GM12878 (cell line): ENCODE results near the gene RXFP4. TPM values are rescaled to one million over a fixed set of nuclear protein-coding genes. Genes with fewer than 3 reads are reported as not detected.

Source experiments
- ATAC-seq: fragments of 200-7000 bp; cut with Tn5 transposase; 3 replicates; pipeline ENCODE4 v1.9.1; 2020; ENCODE audit warnings: mild to moderate bottlenecking, moderate library complexity
- BruUV-seq: library from RNA; stranded (reverse); fragments of 400-500 nt; replicated peaks from 2 replicates; lab custom pipeline; 2021; lab: Mats Ljungman, UMichigan
- CTCF ChIA-PET: fragments of 300-600 bp; sonication (Branson Sonifier 250); formaldehyde crosslinking; extraction: SDS; loops from one replicate; lab custom pipeline; 2021; ENCODE audit warnings: inconsistent platforms; lab: Yijun Ruan, JAX
- POLR2A ChIA-PET: fragments of 350-600 bp; formaldehyde crosslinking; extraction: SDS; loops from one replicate; lab custom pipeline; 2021; ENCODE audit warnings: inconsistent platforms; lab: Charles Lee
- RAD21 ChIA-PET: fragments of 300-600 bp; sonication (Branson Sonifier 250); formaldehyde crosslinking; loops from one replicate; lab custom pipeline; 2023; ENCODE audit warnings: antibody characterized with exemption; ENCODE audit not compliant: unreplicated experiment; lab: Charles Lee
- SMC1A ChIA-PET: fragments of 300-600 bp; sonication (Branson Sonifier 250); formaldehyde crosslinking; loops from one replicate; lab custom pipeline; 2023; ENCODE audit not compliant: unreplicated experiment, uncharacterized antibody; lab: Charles Lee
- DNase-seq: peaks from one replicate; pipeline ENCODE4 v3.0.0-alpha.2; 2011; ENCODE audit warnings: low read depth, low spot score
- FAIRE-seq: peaks from 3 replicates; lab custom pipeline; 2011; peaks lifted over from hg19 to GRCh38; lab: Jason Lieb, UNC
- H2AFZ ChIP-seq: 2 replicates; pipeline ENCODE4 v1.6.0; 2011; ENCODE audit warnings: low read depth, low read length, control low read depth; ENCODE audit not compliant: control insufficient read depth
- H3K27ac ChIP-seq: 2 replicates; pipeline ENCODE4 v1.5.1; 2011; ENCODE audit warnings: control low read depth; ENCODE audit not compliant: control insufficient read depth, insufficient read depth
- H3K27me3 ChIP-seq, 2 experiments: replicated peaks in 1 of 2; 2 replicates each; pipeline versions ENCODE4 v1.6.0 to v1.6.1; 2011; ENCODE audit warnings: low read length in 1 of 2; ENCODE audit not compliant: control insufficient read depth in 2 of 2, insufficient read depth in 2 of 2
- H3K36me3 ChIP-seq, 2 experiments: 2 replicates each; pipeline ENCODE4 v1.5.1; 2011; ENCODE audit warnings: low read length in 1 of 2; ENCODE audit not compliant: control insufficient read depth in 2 of 2, insufficient read depth in 2 of 2
- H3K4me1 ChIP-seq: 2 replicates; pipeline ENCODE4 v1.6.1; 2011; ENCODE audit warnings: mild to moderate bottlenecking, low read length, moderate library complexity, mixed read lengths; ENCODE audit not compliant: control insufficient read depth, insufficient read depth
- H3K4me2 ChIP-seq: 2 replicates; pipeline ENCODE4 v1.6.0; 2011; ENCODE audit warnings: control low read depth; ENCODE audit not compliant: control insufficient read depth, insufficient read depth
- H3K4me3 ChIP-seq: fragments of 200-600 bp; sonication (generic); 2 replicates; pipeline ENCODE4 v1.5.1; 2016
- H3K79me2 ChIP-seq: 2 replicates; pipeline ENCODE4 v1.6.0; 2011; ENCODE audit warnings: low read length; ENCODE audit not compliant: control insufficient read depth, insufficient read depth
- H3K9ac ChIP-seq: 2 replicates; pipeline ENCODE4 v1.8.0; 2011; ENCODE audit warnings: low read length, control low read depth, mixed read lengths; ENCODE audit not compliant: control insufficient read depth, insufficient read depth
- H3K9me3 ChIP-seq: replicated peaks from 3 replicates; pipeline ENCODE4 v1.5.1; 2011; ENCODE audit warnings: mild to moderate bottlenecking, low read length; ENCODE audit not compliant: control insufficient read depth, insufficient read depth
- H4K20me1 ChIP-seq: 2 replicates; pipeline ENCODE4 v1.6.0; 2011; ENCODE audit not compliant: control insufficient read depth, insufficient read depth
- ATF7 ChIP-seq: fragments of 450-650 bp; IDR thresholded peaks from 2 replicates; pipeline ENCODE4 v1.6.1; 2016; ENCODE audit warnings: low read depth, mild to moderate bottlenecking
- BRCA1 ChIP-seq: IDR thresholded peaks from 2 replicates; pipeline ENCODE4 v1.6.1; 2011; ENCODE audit warnings: low read depth, low read length, improper control_type of control experiment
- CTCF ChIP-seq, 3 experiments: IDR thresholded peaks in 2 of 3; conservative IDR thresholded peaks in 1 of 3; 2 replicates each; pipeline ENCODE4 v1.5.1; 2011; ENCODE audit warnings: low read depth in 3 of 3, low read length in 3 of 3, mild to moderate bottlenecking in 3 of 3, control low read depth in 2 of 3, moderate library complexity in 2 of 3, inconsistent platforms in 1 of 3, mixed read lengths in 1 of 3; ENCODE audit not compliant: control insufficient read depth in 2 of 3, insufficient read depth in 1 of 3; ENCODE audit errors: extremely low read depth in 1 of 3
- CUX1 ChIP-seq: IDR thresholded peaks from 2 replicates; pipeline ENCODE4 v1.6.1; 2012; ENCODE audit warnings: improper control_type of control experiment, low read depth, low read length; ENCODE audit not compliant: insufficient replicate concordance
- ELK1 ChIP-seq: IDR thresholded peaks from 2 replicates; pipeline ENCODE4 v1.6.1; 2012; ENCODE audit warnings: low read depth, low read length, improper control_type of control experiment
- GABPA ChIP-seq: IDR thresholded peaks from 2 replicates; pipeline ENCODE4 v1.6.1; 2014; ENCODE audit warnings: antibody characterized with exemption, low read depth, mild to moderate bottlenecking, inconsistent platforms
- HSF1 ChIP-seq: fragments of 150-350 bp; IDR thresholded peaks from 2 replicates; pipeline ENCODE4 v1.6.1; 2014; ENCODE audit warnings: mild to moderate bottlenecking, low read depth, low read length
- IKZF1 ChIP-seq: fragments of 450-650 bp; conservative IDR thresholded peaks from 2 replicates; pipeline ENCODE4 v1.6.1; 2017; ENCODE audit warnings: antibody characterized with exemption, mild to moderate bottlenecking
- IKZF2 ChIP-seq, 2 experiments: fragments of 450-650 bp; IDR thresholded peaks; 2 replicates each; pipeline ENCODE4 v1.6.1; 2017; ENCODE audit warnings: mild to moderate bottlenecking in 2 of 2, moderate library complexity in 2 of 2
- PAX5 ChIP-seq: IDR thresholded peaks from 2 replicates; pipeline ENCODE4 v1.6.1; 2011; ENCODE audit warnings: low read depth, low read length, borderline replicate concordance
- SMARCA5 ChIP-seq: fragments of 450-650 bp; IDR thresholded peaks from 2 replicates; pipeline ENCODE4 v1.6.1; 2017; ENCODE audit warnings: mild to moderate bottlenecking
- ZNF274 ChIP-seq: IDR thresholded peaks from one replicate; pipeline ENCODE4 v1.8.0; 2011; ENCODE audit not compliant: insufficient read length, insufficient read depth
- WGBS: methylation state at CpG from one replicate; pipeline ENCODE4 v1.1.6; 2016; ENCODE audit warnings: low lambda C conversion rate; ENCODE audit not compliant: insufficient replicate concordance, insufficient coverage; ENCODE audit errors: missing lambda C conversion rate; 5-methylcytosine and 5-hydroxymethylcytosine counted together
- in situ Hi-C: fragments of 300-500 bp; cut with MboI; formaldehyde crosslinking; loops from 9 replicates; pipeline ENCODE4 v1.14.3; 2018; ENCODE audit warnings: mixed read lengths
- intact Hi-C: fragments of 100-400 bp; cut with micrococcal nuclease; formaldehyde crosslinking; loops from one replicate; pipeline ENCODE4 v1.14.2; 2022; ENCODE audit not compliant: unreplicated experiment
- polyA plus RNA-seq, 11 experiments: library from polyadenylated mRNA; depleted of rRNA in 4 of 11; unstranded in 6 of 11; stranded (reverse) in 5 of 11; fragments of >200 nt; fragmentation: Nextera tagmentation in 4 of 11; fragmentation: Illumina TruSeq in 1 of 11; extraction: Ambion mirVana in 4 of 11; extraction: Trizol in 1 of 11; gene quantifications; 1 replicate in 1 of 11; 2 replicates in 10 of 11; pipeline versions ENCODE4 v1.2.1 to v1.2.3, GENCODE V29; 2011 to 2016; ENCODE audit warnings: inconsistent platforms in 2 of 11, missing spikeins in 2 of 11, low read depth in 1 of 11
- total RNA-seq, 4 experiments: library from RNA; depleted of rRNA in 3 of 4; stranded (reverse); fragments of >200 nt in 3 of 4; fragmentation: Illumina TruSeq in 1 of 4; extraction: Trizol in 1 of 4; gene quantifications; 2 replicates each; pipeline versions ENCODE4 v1.2.1 to v1.2.3, GENCODE V29; 2013 to 2021

The RXFP4 gene
- total and polyA plus RNA-seq, 10 of the 15 experiments (the other 5 are each of a cell fraction or from before 2014, with no cell fraction given), result 0.10 to 0.40 (median 0.39) TPM; not detected in 7

- ChIA-PET SMC1A (interaction anchor here (0.6 to 5.7 kb wide), 32 partner anchors 10 to 344 kb away, joined by 3 to 229 read pairs (median 4); partner anchors contain the start of genes ARHGEF2, SMG5, SSR2 and SYT11), POLR2A (interaction anchor here (0.5 to 10.8 kb wide), 11 partner anchors 8 to 130 kb away, joined by 3 to 273 read pairs (median 4); partner anchors contain the start of gene ARHGEF2), RAD21 (interaction anchor here (0.6 to 6.3 kb wide), 30 partner anchors 8 to 218 kb away, joined by 3 to 214 read pairs (median 5); partner anchors contain the start of genes ARHGEF2, GON4L, LAMTOR2 and RAB25), CTCF (interaction anchor here (0.6 to 5.7 kb wide), 27 partner anchors 8 to 345 kb away, joined by 3 to 227 read pairs (median 6); partner anchors contain the start of genes ARHGEF2, SMG5, SSR2 and UBQLN4)
- H4K20me1 ChIP-seq, result no peaks in the 10 kb centered on the region
- H3K4me2 ChIP-seq, result no peak overlapping the region
- ATAC-seq (peak; percentile 35), FAIRE-seq (peak; percentile 94), DNase-seq (peak; percentile 50)
- peak overlapping the region; percentile 6; the same call in 1 of the 2 replicates for H2AFZ ChIP-seq
- H3K27me3 ChIP-seq, result no peaks in the 10 kb centered on the region
- no peak overlapping the region for H3K4me3 ChIP-seq
- H3K4me1 ChIP-seq, result peaks cover 32% of the 10 kb centered on the region
- no peaks in the 10 kb centered on the region for H3K9me3 ChIP-seq
- H3K79me2 ChIP-seq, result peaks cover 14% of the 10 kb centered on the region
- no TSS peak for BruUV-seq
- H3K36me3 ChIP-seq, result no peaks in the 10 kb centered on the region
- intact Hi-C loops (loop anchor here (1.0 to 2.0 kb wide), 4 partner anchors 41 to 129 kb away; partner anchors contain the start of genes ARHGEF2 and LAMTOR2), in situ Hi-C loops (loop anchor here (5.0 kb wide), 1 partner anchor 54 kb away; no protein-coding TSS in a partner anchor)
- H3K27ac ChIP-seq, result no peak overlapping the region
- no peak overlapping the region for H3K9ac ChIP-seq
- 5% methylated on average over 1 of the region's 1 CpG for WGBS
- no peak for TF ChIP-seq CUX1
- TF ChIP-seq GABPA, result no peak
- no peak for TF ChIP-seq BRCA1
- peak; percentile 65 to 69 for TF ChIP-seq IKZF2 (IDR thresholded peaks at IDR 0.05)
- no peak for TF ChIP-seq ELK1
- peak; percentile 54; the same call in 1 of the 2 replicates for TF ChIP-seq SMARCA5
- peak; percentile 76 to 88 (median 82) for TF ChIP-seq CTCF (IDR thresholded peaks at IDR 0.05 in 2 of 3, conservative IDR thresholded peaks at IDR 0.05 in 1 of 3; ENCODE audit: control insufficient read depth in 2 of 3, extremely low read depth in 1 of 3, insufficient read depth in 1 of 3, low read depth in 3 of 3, low read length in 3 of 3)
- TF ChIP-seq HSF1, result no peak
- TF ChIP-seq ATF7, result peak; percentile 65; the same call in 1 of the 2 replicates
- no peak for TF ChIP-seq PAX5
- TF ChIP-seq ZNF274, result no peak
- TF ChIP-seq IKZF1, result peak; percentile 49; the same call in 1 of the 2 replicates
Measured at GRCh38 chr1:155938220-155938627, 3.2 kb upstream of the RXFP4 start.
